Stimulated activated CD8-positive, alpha-beta memory T cell treated with anti-CD3 and anti-CD28 coated beads, Interleukin-15, amount 100 ng/mL, for 24 hours (primary cell): ENCODE results near the gene TMEM89.

Experiments
- DNase-seq: peaks from one replicate; pipeline ENCODE4 v3.0.0-alpha.2; 2020; ENCODE audit warnings: low read depth

The TMEM89 gene

GRCh38 chr3:48642605-48643004, 21.0 kb upstream of the TMEM89 start:
- DNase-seq: no peak

- DNase-seq: no peak
These were observed 19.8 kb upstream of the TMEM89 start for GRCh38 chr3:48641396-48641795.

GRCh38 chr3:48639944-48640606, 18.5 kb upstream of the TMEM89 start:
- no peak for DNase-seq

GRCh38 chr3:48637305-48637704, 15.7 kb upstream of the TMEM89 start:
- DNase-seq: no peak

- DNase-seq: no peak
These were observed 14.6 kb upstream of the TMEM89 start for GRCh38 chr3:48636149-48636655.

GRCh38 chr3:48635222-48636021, 13.9 kb upstream of the TMEM89 start, which contains the start of gene SLC26A6:
TSS of gene SLC26A6 (minus strand) at chr3:48635461. CDS start at chr3:48635393, 68 bp downstream.
- DNase-seq: peak; percentile 87

GRCh38 chr3:48634661-48635221, 13.2 kb upstream of the TMEM89 start:
- no peak for DNase-seq

GRCh38 chr3:48633743-48634142, 12.2 kb upstream of the TMEM89 start:
- DNase-seq: no peak

- no peak for DNase-seq
These were observed 11.7 kb upstream of the TMEM89 start for GRCh38 chr3:48633256-48633655.

- DNase-seq: no peak
These were observed 10.2 kb upstream of the TMEM89 start for GRCh38 chr3:48631516-48632448.

GRCh38 chr3:48630833-48631232, 9.3 kb upstream of the TMEM89 start:
- DNase-seq: no peak

- no peak for DNase-seq
These were observed 8.8 kb upstream of the TMEM89 start for GRCh38 chr3:48630407-48630806.

GRCh38 chr3:48629894-48630293, 8.3 kb upstream of the TMEM89 start:
- DNase-seq: no peak

GRCh38 chr3:48628277-48629017, 6.9 kb upstream of the TMEM89 start:
- no peak for DNase-seq

GRCh38 chr3:48625600-48625999, 4.0 kb upstream of the TMEM89 start:
- DNase-seq: no peak

- DNase-seq: no peak
These were observed 3.2 kb upstream of the TMEM89 start for GRCh38 chr3:48624767-48625166.

- no peak for DNase-seq
These were observed 2.4 kb upstream of the TMEM89 start for GRCh38 chr3:48623851-48624547.

- DNase-seq: no peak
These were observed 1.7 kb downstream of the TMEM89 start for GRCh38 chr3:48619541-48620524.

- DNase-seq: no peak
These were observed 4.0 kb downstream of the TMEM89 start for GRCh38 chr3:48617559-48617958.
